Epidermal melanocyte (primary cell): ENCODE results near the gene ARMC9.

Source experiments
- DNase-seq: peaks from one replicate; pipeline ENCODE4 v3.0.0; 2011; ENCODE audit warnings: low spot score; ENCODE audit not compliant: insufficient read length

Gene ARMC9

GRCh38 chr2:231418820-231419640, 220.6 kb downstream of the ARMC9 start:
- no peak for DNase-seq

DNA sequence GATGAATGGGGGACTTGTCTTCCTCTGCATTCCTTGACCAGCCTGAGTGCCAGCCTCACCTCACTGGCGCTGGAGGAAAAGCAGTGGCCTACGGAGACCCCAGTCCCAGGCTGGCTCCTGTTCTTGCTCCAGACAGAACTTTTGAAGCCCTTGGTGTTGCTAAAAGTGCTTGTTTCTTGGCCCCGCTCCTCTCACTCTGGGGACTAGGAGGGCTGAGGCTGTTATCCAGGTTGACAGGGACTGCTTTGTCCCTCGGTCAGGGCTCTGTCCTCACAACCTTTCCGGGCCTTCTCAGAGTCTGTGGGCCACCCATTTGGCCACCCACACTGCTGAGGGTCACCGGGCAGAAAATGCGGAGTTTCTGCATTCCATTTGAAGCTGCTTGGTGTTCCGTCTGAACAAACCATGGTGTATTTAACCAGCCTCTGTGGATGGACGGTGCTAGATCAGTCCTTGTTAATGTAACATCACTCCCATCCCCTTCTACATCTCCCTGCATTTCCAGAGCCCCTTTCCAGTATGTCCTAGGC, 222.7 kb downstream of the ARMC9 start:
- no peak for DNase-seq

GRCh38 chr2:231422056-231422455, 223.6 kb downstream of the ARMC9 start:
- DNase-seq, result no peak

- DNase-seq, result no peak
Observed at GRCh38 chr2:231423176-231423575, 224.7 kb downstream of the ARMC9 start.
